Fibroblast of skin of left quadriceps (primary cell): ENCODE measurements around the gene ANTKMT.
"Not testable (repeated sequence)": the region's sequence is repeated elsewhere in the genome, so short reads cannot be mapped to it uniquely, and the experiment has no call there.

Experiments
- DNase-seq, 2 experiments: peaks; one replicate each; pipeline ENCODE4 v3.0.0-alpha.2; 2013; ENCODE audit warnings: low read depth in 2 of 2

Gene ANTKMT

DNA sequence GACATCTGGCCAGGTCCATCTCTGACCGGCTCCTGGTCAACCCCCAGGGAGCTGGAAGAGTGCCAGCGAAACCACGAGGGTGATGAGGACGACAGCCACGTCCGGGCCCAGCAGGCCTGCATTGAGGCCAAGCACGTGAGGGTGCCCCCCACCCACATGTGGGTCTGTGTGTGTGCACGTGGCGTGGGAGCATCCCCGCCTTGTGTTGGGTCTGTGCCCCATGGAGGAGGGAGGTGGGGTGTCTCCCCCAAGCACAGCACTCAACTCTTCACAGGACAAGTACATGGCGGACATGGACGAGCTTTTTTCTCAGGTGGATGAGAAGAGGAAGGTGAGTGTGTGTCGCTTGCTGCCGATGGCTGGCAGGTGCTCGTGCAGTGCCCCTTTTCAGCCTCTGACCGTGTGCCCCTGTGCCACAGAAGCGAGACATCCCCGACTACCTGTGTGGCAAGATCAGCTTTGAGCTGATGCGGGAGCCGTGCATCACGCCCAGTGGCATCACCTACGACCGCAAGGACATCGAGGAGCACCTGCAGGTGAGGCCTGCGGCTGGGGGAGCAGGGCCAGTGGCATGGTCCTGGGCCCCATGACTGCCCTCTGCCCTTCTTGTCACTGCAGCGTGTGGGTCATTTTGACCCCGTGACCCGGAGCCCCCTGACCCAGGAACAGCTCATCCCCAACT is 39.1 kb upstream of the ANTKMT start:
- no peak for DNase-seq

GRCh38 chr16:682493-683395 is 38.2 kb upstream of the ANTKMT start:
- no peak for DNase-seq

GRCh38 chr16:683396-684070 is 37.4 kb upstream of the ANTKMT start:
- no peak for DNase-seq

GRCh38 chr16:684071-684794 is 36.7 kb upstream of the ANTKMT start, which contains the start of gene JMJD8:
JMJD8 (minus strand) TSS chr16:684334; CDS start chr16:684319, 15 bp downstream.
- DNase-seq, result peak; percentile 84 to 88

- no peak for DNase-seq
Observed at GRCh38 chr16:684961-685696, 35.8 kb upstream of the ANTKMT start.

GRCh38 chr16:685967-686366 is 35.0 kb upstream of the ANTKMT start:
- no peak for DNase-seq

- DNase-seq, result no peak
Observed at GRCh38 chr16:686459-687260, 34.3 kb upstream of the ANTKMT start.

DNA sequence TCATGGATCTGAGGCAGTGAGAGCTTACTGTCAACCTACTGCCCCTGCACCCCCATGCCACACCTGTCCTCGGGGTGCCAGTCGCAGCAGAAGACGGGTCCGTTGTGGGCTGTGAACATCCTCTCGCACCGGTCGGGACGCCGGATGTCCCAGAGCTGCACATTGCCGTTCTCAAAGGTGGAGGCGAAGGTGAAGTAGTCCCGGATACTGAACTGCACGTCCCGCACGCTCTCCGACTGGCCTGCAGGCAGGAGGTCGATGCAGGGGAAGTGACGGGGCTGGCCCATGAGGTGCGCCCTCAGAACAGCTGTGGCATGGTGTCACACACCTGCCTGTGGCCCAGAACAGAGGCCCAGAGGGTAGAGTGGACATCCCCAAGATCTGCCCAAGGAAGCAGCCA is 33.4 kb upstream of the ANTKMT start:
- DNase-seq, result no peak

DNA sequence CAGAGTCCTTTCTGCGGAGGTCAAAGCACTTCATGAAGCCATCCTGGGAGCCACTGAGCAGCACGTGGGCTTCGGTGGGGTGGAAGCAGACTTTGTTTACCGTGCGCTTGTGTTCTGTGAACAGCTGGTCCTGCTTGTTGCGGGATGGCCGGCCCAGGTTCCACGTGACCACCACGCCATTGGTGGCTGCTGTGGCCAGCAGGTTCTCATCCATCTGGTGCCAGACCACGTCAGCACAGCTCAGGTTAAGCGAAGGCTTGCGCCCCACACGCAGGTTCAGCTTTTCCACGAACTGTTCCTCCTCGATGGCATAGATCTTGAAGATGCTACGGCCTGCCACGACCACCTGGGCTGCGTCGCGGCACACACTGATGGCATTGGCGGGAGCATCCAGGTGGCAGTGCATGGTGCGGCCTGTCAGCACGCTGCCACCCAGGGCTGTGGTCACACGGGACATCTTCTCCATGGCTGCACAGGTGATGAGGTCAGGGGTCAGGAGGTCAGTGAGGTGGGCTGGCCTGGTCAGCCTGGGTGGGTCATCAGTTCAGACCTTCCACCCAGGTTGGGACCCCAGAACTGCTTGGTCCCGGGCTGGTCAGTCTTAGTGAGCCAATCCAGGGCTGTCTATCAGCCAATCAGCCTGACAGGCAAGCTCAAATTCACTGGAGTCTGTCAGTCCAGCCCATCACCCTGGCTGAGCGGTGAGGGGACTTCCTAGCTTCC is 31.6 kb upstream of the ANTKMT start:
- DNase-seq, result no peak

DNA sequence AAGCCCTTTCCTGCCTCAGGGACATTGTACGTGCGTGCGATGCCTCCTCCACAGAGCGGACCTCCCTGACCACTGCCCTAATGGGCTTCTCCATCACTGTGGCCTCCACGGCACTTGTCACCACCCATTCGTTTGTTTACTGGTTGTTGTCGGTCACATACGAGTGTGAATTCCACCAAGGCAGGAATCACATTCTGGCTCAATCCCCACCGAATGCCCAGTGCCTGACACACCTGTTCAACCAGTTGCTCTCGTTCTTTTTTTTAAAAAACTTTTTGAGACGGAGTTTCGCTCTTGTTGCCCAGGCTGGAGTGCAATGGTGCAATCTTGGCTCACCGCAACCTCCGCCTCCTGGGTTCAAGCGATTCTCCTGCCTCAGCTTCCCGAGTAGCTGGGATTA is 29.7 kb upstream of the ANTKMT start:
- not testable (repeated sequence) for DNase-seq

GRCh38 chr16:692356-693108 is 28.4 kb upstream of the ANTKMT start:
- DNase-seq, result no peak

GRCh38 chr16:693364-693763 is 27.6 kb upstream of the ANTKMT start:
- DNase-seq, result no peak

DNA sequence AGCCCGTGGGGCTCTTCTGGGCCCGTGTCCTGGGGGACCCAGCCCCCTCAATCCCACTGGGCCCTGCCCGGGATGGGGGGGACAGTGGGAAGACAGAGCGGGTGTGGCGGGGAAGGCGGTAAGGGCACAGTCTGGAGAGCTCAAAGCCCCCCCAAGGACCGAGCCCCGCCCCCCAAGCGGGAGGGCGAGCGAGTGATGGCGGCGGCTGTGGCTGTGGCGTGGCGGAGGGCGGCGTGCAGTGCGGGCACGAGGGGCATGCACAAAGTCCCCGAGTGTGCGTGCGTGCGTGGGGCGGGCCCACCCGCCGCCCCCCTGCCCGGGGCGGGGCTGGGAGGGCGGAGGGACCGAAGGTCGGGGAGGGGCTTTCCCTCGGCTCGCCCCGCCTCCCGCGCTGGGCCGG is 27.2 kb upstream of the ANTKMT start:
- DNase-seq, result no peak

GRCh38 chr16:694187-694862 is 26.6 kb upstream of the ANTKMT start:
- no peak for DNase-seq

DNA sequence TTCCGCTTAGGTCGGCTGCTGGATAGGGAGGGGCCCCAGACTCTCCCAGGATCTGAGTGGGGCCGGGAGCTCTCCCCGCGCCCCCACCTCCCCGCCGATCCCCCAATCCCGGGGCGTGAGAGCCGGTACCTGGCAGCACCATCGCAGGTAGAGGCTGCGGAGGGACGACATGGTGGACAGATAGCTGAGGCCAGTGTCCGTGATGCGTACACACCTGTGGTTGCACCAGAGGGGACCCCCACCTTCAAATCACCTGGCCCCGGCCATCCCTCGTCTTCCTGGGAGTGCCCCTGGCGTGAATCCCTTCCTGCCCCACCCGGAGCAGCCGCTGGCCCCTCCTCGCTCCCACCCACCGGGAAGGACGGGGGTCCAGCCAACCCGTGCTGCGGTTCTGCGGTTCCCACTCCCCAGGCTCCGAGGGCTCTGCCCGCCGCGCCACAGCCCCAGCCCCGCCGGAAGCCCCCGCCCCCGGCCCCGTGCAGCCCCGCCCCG is 26.0 kb upstream of the ANTKMT start:
- no peak for DNase-seq

- DNase-seq, result no peak
Observed at GRCh38 chr16:695355-696089, 25.4 kb upstream of the ANTKMT start.

- no peak for DNase-seq
Observed at GRCh38 chr16:698911-699671, 21.9 kb upstream of the ANTKMT start.
